Endodermal cell (in vitro differentiated cells): ENCODE measurements around the gene CALHM3. TPM values are rescaled to one million over a fixed set of nuclear protein-coding genes. Genes with fewer than 3 reads are reported as not detected.

Source experiments
- DNase-seq: peaks from one replicate; pipeline ENCODE4 v3.0.0-alpha.2; 2017
- H3K27ac ChIP-seq: 2 replicates; pipeline ENCODE4 v1.5.1; 2013; ENCODE audit warnings: mild to moderate bottlenecking, low read depth, low read length, moderate library complexity
- H3K27me3 ChIP-seq: 2 replicates; pipeline ENCODE4 v1.6.1; 2013; ENCODE audit warnings: mild to moderate bottlenecking, low read length, moderate library complexity; ENCODE audit not compliant: insufficient read depth, control insufficient read depth, poor library complexity, severe bottlenecking
- H3K36me3 ChIP-seq: 2 replicates; pipeline ENCODE4 v1.7.0; 2013; ENCODE audit warnings: mild to moderate bottlenecking, low read length, moderate library complexity; ENCODE audit not compliant: control insufficient read depth, insufficient read depth
- H3K4me1 ChIP-seq: one replicate; pipeline ENCODE4 v1.7.0; 2013; ENCODE audit warnings: low read length; ENCODE audit not compliant: control insufficient read depth, insufficient read depth
- H3K4me3 ChIP-seq: 2 replicates; pipeline ENCODE4 v1.5.1; 2013; ENCODE audit warnings: mild to moderate bottlenecking, low read length, moderate library complexity
- H3K9ac ChIP-seq: 2 replicates; pipeline ENCODE4 v1.6.1; 2013; ENCODE audit warnings: mild to moderate bottlenecking, low read length, moderate library complexity; ENCODE audit not compliant: poor library complexity, severe bottlenecking; ENCODE audit errors: extremely low read depth
- H3K9me3 ChIP-seq: 2 replicates; pipeline ENCODE4 v1.6.1; 2013; ENCODE audit warnings: mild to moderate bottlenecking, low read length, moderate library complexity; ENCODE audit not compliant: control insufficient read depth
- H3K27ac Mint-ChIP-seq: 2 replicates; pipeline ENCODE4 v1.8.0; 2020; ENCODE audit warnings: mixed read lengths
- H3K27me3 Mint-ChIP-seq: 2 replicates; pipeline ENCODE4 v1.8.0; 2021; ENCODE audit warnings: mild to moderate bottlenecking, mixed read lengths; ENCODE audit not compliant: insufficient read depth
- H3K36me3 Mint-ChIP-seq: 2 replicates; pipeline ENCODE4 v1.8.0; 2020; ENCODE audit warnings: low read depth, mixed read lengths
- H3K4me1 Mint-ChIP-seq: 2 replicates; pipeline ENCODE4 v1.8.0; 2020; ENCODE audit warnings: mixed read lengths
- H3K4me3 Mint-ChIP-seq: 2 replicates; pipeline ENCODE4 v1.8.0; 2020; ENCODE audit warnings: mild to moderate bottlenecking, moderate library complexity, mixed read lengths
- H3K9me3 Mint-ChIP-seq: 2 replicates; pipeline ENCODE4 v1.8.0; 2020; ENCODE audit warnings: mild to moderate bottlenecking, mixed read lengths
- WGBS, 2 experiments: methylation state at CpG; one replicate each; pipeline versions ENCODE4 v1.1.5 to v1.1.7; 2013; ENCODE audit warnings: missing lambda C conversion rate in 2 of 2, mixed read lengths in 1 of 2; ENCODE audit not compliant: insufficient coverage in 1 of 2, insufficient read length in 1 of 2; 5-methylcytosine and 5-hydroxymethylcytosine counted together
- total RNA-seq, 2 donors: library from RNA; stranded (reverse); fragmentation: NEBNext Ultra II Directional in 1 of 2; extraction: Animal tissue kit (Norgen Biotek cat#: 25700) in 1 of 2; gene quantifications; 2 replicates in 1 of 2; 3 replicates in 1 of 2; pipeline ENCODE4 v1.2.1, GENCODE V29; 2021
- TF ChIP-seq, protein P1 (sequence below): fragments of 200-600 bp; sonication (generic); conservative IDR thresholded peaks from 2 replicates; pipeline ENCODE4 v1.5.0; 2021; ENCODE audit warnings: antibody characterized with exemption, mild to moderate bottlenecking

CALHM3 gene
- total RNA-seq, 2 donors from 2014 or later: not detected

DNA sequence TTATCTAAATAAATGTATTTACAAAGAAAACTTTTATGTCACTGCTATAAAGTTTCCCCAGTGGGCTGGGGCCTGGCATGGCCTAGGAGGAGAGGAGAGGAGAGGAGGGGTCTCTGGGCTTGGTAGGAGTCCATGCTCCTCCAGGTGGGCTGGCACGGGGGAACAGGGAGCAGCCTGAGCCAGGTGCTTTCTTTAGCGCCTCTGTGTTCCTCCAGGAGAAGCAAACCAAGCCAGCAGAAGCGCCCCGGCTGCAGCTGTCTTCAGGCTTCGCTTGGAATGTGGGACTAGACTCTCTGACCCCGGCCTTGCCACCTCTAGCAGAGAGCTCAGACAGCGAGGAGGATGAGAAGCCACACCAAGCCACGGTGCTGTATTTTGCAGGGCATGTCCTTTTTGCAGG lies 37.4 kb downstream of the CALHM3 start:
- H3K4me1 Mint-ChIP-seq: no peaks in the 10 kb centered on the region
- TF ChIP-seq, protein P1, sequence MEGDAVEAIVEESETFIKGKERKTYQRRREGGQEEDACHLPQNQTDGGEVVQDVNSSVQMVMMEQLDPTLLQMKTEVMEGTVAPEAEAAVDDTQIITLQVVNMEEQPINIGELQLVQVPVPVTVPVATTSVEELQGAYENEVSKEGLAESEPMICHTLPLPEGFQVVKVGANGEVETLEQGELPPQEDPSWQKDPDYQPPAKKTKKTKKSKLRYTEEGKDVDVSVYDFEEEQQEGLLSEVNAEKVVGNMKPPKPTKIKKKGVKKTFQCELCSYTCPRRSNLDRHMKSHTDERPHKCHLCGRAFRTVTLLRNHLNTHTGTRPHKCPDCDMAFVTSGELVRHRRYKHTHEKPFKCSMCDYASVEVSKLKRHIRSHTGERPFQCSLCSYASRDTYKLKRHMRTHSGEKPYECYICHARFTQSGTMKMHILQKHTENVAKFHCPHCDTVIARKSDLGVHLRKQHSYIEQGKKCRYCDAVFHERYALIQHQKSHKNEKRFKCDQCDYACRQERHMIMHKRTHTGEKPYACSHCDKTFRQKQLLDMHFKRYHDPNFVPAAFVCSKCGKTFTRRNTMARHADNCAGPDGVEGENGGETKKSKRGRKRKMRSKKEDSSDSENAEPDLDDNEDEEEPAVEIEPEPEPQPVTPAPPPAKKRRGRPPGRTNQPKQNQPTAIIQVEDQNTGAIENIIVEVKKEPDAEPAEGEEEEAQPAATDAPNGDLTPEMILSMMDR: no peak
- H3K36me3 ChIP-seq: peaks cover 86% of the 10 kb centered on the region
- H3K36me3 Mint-ChIP-seq: peaks cover 86% of the 10 kb centered on the region
- H3K27ac ChIP-seq: no peak overlapping the region
- no peak overlapping the region for H3K4me3 ChIP-seq
- H3K9me3 ChIP-seq: no peaks in the 10 kb centered on the region
- DNase-seq: no peak
- no peak overlapping the region for H3K9ac ChIP-seq
- 93 to 96% methylated on average over 7 to 8 of the region's 8 CpGs for WGBS, 2 experiments
- no peaks in the 10 kb centered on the region for H3K27me3 ChIP-seq
- H3K9me3 Mint-ChIP-seq: no peaks in the 10 kb centered on the region
- H3K4me3 Mint-ChIP-seq: no peak overlapping the region
- H3K27ac Mint-ChIP-seq: no peak overlapping the region
- H3K4me1 ChIP-seq: no peaks in the 10 kb centered on the region
- no peaks in the 10 kb centered on the region for H3K27me3 Mint-ChIP-seq

DNA sequence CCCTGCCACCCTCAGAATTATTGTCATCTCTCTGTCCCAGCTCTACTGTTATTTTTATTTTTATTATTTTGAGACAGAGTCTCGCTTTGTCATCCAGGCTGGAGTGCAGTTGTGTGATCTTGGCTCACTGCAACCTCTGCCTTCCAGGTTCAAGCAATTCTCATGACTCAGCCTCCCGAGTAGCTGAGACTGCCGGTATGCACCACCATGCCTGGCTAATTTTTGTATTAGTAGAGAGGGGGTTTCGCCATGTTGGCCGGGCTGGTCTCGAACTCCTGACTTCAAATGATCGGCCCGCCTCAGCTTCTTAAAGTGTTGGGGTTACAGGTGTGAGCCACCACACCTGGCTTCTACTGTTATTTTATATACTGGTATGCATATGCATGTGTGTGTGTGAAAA lies 37.8 kb downstream of the CALHM3 start:
- Histone ChIP-seq H3K4me1 (no peaks in the 10 kb centered on the region), H3K9ac (no peak overlapping the region), H3K36me3 (peaks cover 90% of the 10 kb centered on the region), H3K27ac (no peak overlapping the region), H3K27me3 (no peaks in the 10 kb centered on the region), H3K4me3 (no peak overlapping the region), H3K9me3 (no peaks in the 10 kb centered on the region)
- TF ChIP-seq, protein P1: no peak
- WGBS, 2 experiments: 96 to 100% methylated on average over 1 to 8 of the region's 8 CpGs
- no peak for DNase-seq
- Mint-ChIP-seq H3K36me3 (peaks cover 86% of the 10 kb centered on the region), H3K27me3 (no peaks in the 10 kb centered on the region), H3K9me3 (no peaks in the 10 kb centered on the region), H3K4me3 (no peak overlapping the region), H3K4me1 (no peaks in the 10 kb centered on the region), H3K27ac (no peak overlapping the region)

DNA sequence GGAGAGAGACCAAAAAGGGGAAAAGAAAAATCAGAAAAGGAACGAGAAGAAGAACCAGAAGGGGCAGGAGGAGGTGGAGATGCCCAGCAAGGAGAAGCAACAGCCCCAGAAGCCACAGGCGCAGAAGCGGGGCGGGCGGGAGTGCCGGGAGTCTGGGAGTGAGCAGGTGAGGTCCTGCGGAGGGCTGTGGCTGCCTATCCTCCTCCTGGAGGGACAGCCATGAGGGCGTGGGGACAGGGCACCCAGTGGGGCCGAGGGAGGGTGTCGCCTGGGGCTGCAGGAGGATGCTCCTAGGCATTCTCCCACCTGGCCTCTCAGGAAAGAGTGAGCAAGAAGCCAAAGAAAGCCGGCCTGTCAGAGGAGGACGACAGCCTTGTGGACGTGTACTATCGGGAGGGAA lies 38.6 kb downstream of the CALHM3 start:
- 87 to 98% methylated on average over 11 to 14 of the region's 14 CpGs for WGBS, 2 experiments
- Histone ChIP-seq H3K4me3 (no peak overlapping the region), H3K9ac (no peak overlapping the region), H3K27me3 (no peaks in the 10 kb centered on the region), H3K4me1 (no peaks in the 10 kb centered on the region), H3K36me3 (peaks cover 90% of the 10 kb centered on the region), H3K27ac (no peak overlapping the region), H3K9me3 (no peaks in the 10 kb centered on the region)
- no peaks in the 10 kb centered on the region for H3K9me3 Mint-ChIP-seq
- peaks cover 86% of the 10 kb centered on the region for H3K36me3 Mint-ChIP-seq
- no peaks in the 10 kb centered on the region for H3K4me1 Mint-ChIP-seq
- H3K27me3 Mint-ChIP-seq: no peaks in the 10 kb centered on the region
- TF ChIP-seq, protein P1: no peak
- H3K27ac Mint-ChIP-seq: no peak overlapping the region
- no peak overlapping the region for H3K4me3 Mint-ChIP-seq
- no peak for DNase-seq
